SH-SY5Y (cell line): Measurements from ENCODE around the gene MCOLN1.

Experiments used
- GATA2 ChIP-seq: IDR thresholded peaks from 2 replicates; pipeline ENCODE4 v1.6.1; 2011; ENCODE audit warnings: mild to moderate bottlenecking, low read depth, low read length
- GATA3 ChIP-seq: IDR thresholded peaks from 2 replicates; pipeline ENCODE4 v1.6.1; 2011; ENCODE audit warnings: low read depth, mild to moderate bottlenecking, low read length, moderate library complexity

GRCh38 chr19:7482584-7483439, 39.6 kb upstream of the MCOLN1 start:
- no peak for TF ChIP-seq GATA2
- TF ChIP-seq GATA3, result no peak
